Psoas muscle (tissue), 8 donors: Measurements from ENCODE around the gene ADAM15. TPM values are rescaled to one million over a fixed set of nuclear protein-coding genes. Genes with fewer than 3 reads are reported as not detected.

Source experiments
- ATAC-seq, 4 donors: fragments of 200-7000 bp; cut with Tn5 transposase; one replicate each; pipeline ENCODE4 v1.9.1; 2020; ENCODE audit warnings: moderate library complexity in 3 of 4, mild to moderate bottlenecking in 2 of 4
- DNase-seq, 2 donors: peaks; one replicate each; pipeline ENCODE4 v3.0.0-alpha.2; 2020
- H3K27ac ChIP-seq: fragments of 200-600 bp; one replicate; pipeline ENCODE4 v1.8.0; 2022
- H3K27me3 ChIP-seq, 3 donors: fragments of 200-600 bp in 1 of 3; one replicate each; pipeline versions ENCODE4 v1.6.1 to v1.8.0; 2013 to 2022; ENCODE audit warnings: low read length in 2 of 3, mild to moderate bottlenecking in 2 of 3, moderate library complexity in 1 of 3; ENCODE audit not compliant: insufficient read depth in 3 of 3
- H3K36me3 ChIP-seq, 2 donors: fragments of 200-600 bp in 1 of 2; one replicate each; pipeline versions ENCODE4 v1.6.1 to v1.8.0; 2013 to 2022; ENCODE audit warnings: low read depth in 1 of 2, mild to moderate bottlenecking in 1 of 2, moderate library complexity in 1 of 2; ENCODE audit not compliant: insufficient read depth in 1 of 2
- H3K4me1 ChIP-seq: fragments of 200-600 bp; one replicate; pipeline ENCODE4 v1.8.0; 2022
- H3K4me3 ChIP-seq: fragments of 200-600 bp; one replicate; pipeline ENCODE4 v1.8.0; 2022; ENCODE audit warnings: mild to moderate bottlenecking
- H3K9me3 ChIP-seq: fragments of 200-600 bp; one replicate; pipeline ENCODE4 v1.8.0; 2022
- CTCF ChIP-seq: fragments of 200-600 bp; IDR thresholded peaks from one replicate; pipeline ENCODE4 v1.8.0; 2022; ENCODE audit warnings: antibody characterized with exemption
- WGBS, 3 donors: extraction: QIAGEN DNeasy Blood & Tissue Kit; methylation state at CpG; one replicate each; pipeline versions ENCODE4 v1.1.6 to v1.1.7; 2013; 5-methylcytosine and 5-hydroxymethylcytosine counted together
- intact Hi-C, 2 donors: fragments of 100-400 bp; cut with DNase I; formaldehyde crosslinking; loops; one replicate each; pipeline versions ENCODE4 v1.11.0 to v1.14.2; 2022
- polyA plus RNA-seq, 3 donors: library from polyadenylated mRNA; stranded (reverse); fragments of 200-250 nt; gene quantifications; one replicate each; pipeline ENCODE4 v1.2.3, GENCODE V29; 2013
- total RNA-seq, 4 donors: library from RNA; stranded (reverse); fragmentation: NEBNext Ultra II Directional in 2 of 4; extraction: Animal tissue kit (Norgen Biotek cat#: 25700) in 2 of 4; gene quantifications; one replicate each; pipeline versions ENCODE4 v1.2.1 to v1.2.4, GENCODE V29; 2021 to 2023
- donor health status: healthy with polysubstance abuse.
- donor health status: DM: no; HTN: no; CAD: no; lungs with moderate emphysema.
- donor health status: Bipolar disorder and iron deficiency.
- donor health status: healthy.
- donor health status: DM: yes; HTN: yes; CAD: no.
- donor health status: DM: no; HTN: no; CAD: no.
- donor health status: DM: no; HTN: no; CAD: no.
- donor health status: DM: yes; HTN: yes; CAD: no.

The ADAM15 gene
- total and polyA plus RNA-seq, 7 donors = 33.2 to 50.9 (median 45.4) TPM

GRCh38 chr1:155023627-155024026, 27.5 kb upstream of the ADAM15 start:
- H3K4me1 ChIP-seq = no peaks in the 10 kb centered on the region
- no peak overlapping the region for H3K4me3 ChIP-seq
- H3K36me3 ChIP-seq = no peaks in the 10 kb centered on the region
- H3K27me3 ChIP-seq = no peaks in the 10 kb centered on the region
- no peak overlapping the region for H3K27ac ChIP-seq
- ATAC-seq (peak in 1 of 4 donors; percentile 9), DNase-seq (no peak)
- TF ChIP-seq CTCF = no peak
- H3K9me3 ChIP-seq = no peaks in the 10 kb centered on the region
- 74 to 82% (median 81%) methylated on average over 5 of the region's 5 CpGs for WGBS, 3 donors
- intact Hi-C loops = no loop called here

- no peaks in the 10 kb centered on the region for H3K36me3 ChIP-seq
- no peak for DNase-seq
- intact Hi-C loops = no loop called here
- no peaks in the 10 kb centered on the region for H3K4me1 ChIP-seq
- no peak overlapping the region for H3K27ac ChIP-seq
- no peak overlapping the region for H3K4me3 ChIP-seq
- TF ChIP-seq CTCF = no peak
- no peaks in the 10 kb centered on the region for H3K27me3 ChIP-seq
- 82 to 87% (median 87%) methylated on average over 9 of the region's 9 CpGs for WGBS, 3 donors
- no peak for ATAC-seq
- no peaks in the 10 kb centered on the region for H3K9me3 ChIP-seq
Measured at GRCh38 chr1:155024315-155024714, 26.8 kb upstream of the ADAM15 start.

GRCh38 chr1:155026154-155026553, 25.0 kb upstream of the ADAM15 start:
- H3K27ac ChIP-seq = no peak overlapping the region
- no peaks in the 10 kb centered on the region for H3K36me3 ChIP-seq
- ATAC-seq (no peak), DNase-seq (no peak)
- intact Hi-C loops = no loop called here
- TF ChIP-seq CTCF = no peak
- no peaks in the 10 kb centered on the region for H3K4me1 ChIP-seq
- H3K4me3 ChIP-seq = no peak overlapping the region
- no peaks in the 10 kb centered on the region for H3K9me3 ChIP-seq
- 58 to 69% (median 64%) methylated on average over 9 of the region's 9 CpGs for WGBS, 3 donors
- no peaks in the 10 kb centered on the region for H3K27me3 ChIP-seq

- ATAC-seq (peak; percentile 37 to 74 (median 56)), DNase-seq (no peak)
- WGBS, 3 donors = 83 to 89% (median 84%) methylated on average over 6 of the region's 6 CpGs
- H3K27ac ChIP-seq = no peak overlapping the region
- TF ChIP-seq CTCF = no peak
- no peak overlapping the region for H3K4me3 ChIP-seq
- no peaks in the 10 kb centered on the region for H3K9me3 ChIP-seq
- H3K27me3 ChIP-seq = no peaks in the 10 kb centered on the region
- intact Hi-C loops = no loop called here
- H3K36me3 ChIP-seq = no peaks in the 10 kb centered on the region
- no peaks in the 10 kb centered on the region for H3K4me1 ChIP-seq
Measured at GRCh38 chr1:155026588-155026987, 24.5 kb upstream of the ADAM15 start.

GRCh38 chr1:155029513-155030242, 21.4 kb upstream of the ADAM15 start:
- intact Hi-C loops = no loop called here
- Histone ChIP-seq H3K9me3 (no peaks in the 10 kb centered on the region), H3K4me3 (no peak overlapping the region), H3K27ac (no peak overlapping the region), H3K36me3 (no peaks in the 10 kb centered on the region), H3K4me1 (no peaks in the 10 kb centered on the region), H3K27me3 (no peaks in the 10 kb centered on the region)
- no peak for TF ChIP-seq CTCF
- 78 to 84% (median 83%) methylated on average over 14 to 16 of the region's 16 CpGs for WGBS, 3 donors
- no peak for ATAC-seq
- no peak for DNase-seq
